Glutamatergic neuron (in vitro differentiated cells): Measurements from ENCODE around the gene UTS2B. TPM values are rescaled to one million over a fixed set of nuclear protein-coding genes. Genes with fewer than 3 reads are reported as not detected.
A peak's percentile ranks its signal among the peaks of the same experiment; 100 is the strongest.

ENCODE experiments used
- DNase-seq: peaks from one replicate; pipeline ENCODE4 v3.0.0; 2022
- H3K27ac Mint-ChIP-seq: one replicate; pipeline ENCODE4 v1.8.0; 2020; ENCODE audit warnings: mild to moderate bottlenecking, mixed read lengths, inconsistent platforms; ENCODE audit not compliant: unreplicated experiment
- H3K27me3 Mint-ChIP-seq: one replicate; pipeline ENCODE4 v1.8.0; 2020; ENCODE audit warnings: mild to moderate bottlenecking, moderate library complexity, mixed read lengths, inconsistent platforms; ENCODE audit not compliant: unreplicated experiment
- H3K36me3 Mint-ChIP-seq: one replicate; pipeline ENCODE4 v1.8.0; 2020; ENCODE audit warnings: mild to moderate bottlenecking, mixed read lengths, inconsistent platforms; ENCODE audit not compliant: unreplicated experiment
- H3K4me1 Mint-ChIP-seq: one replicate; pipeline ENCODE4 v1.8.0; 2020; ENCODE audit warnings: mild to moderate bottlenecking, low read depth, mixed read lengths, inconsistent platforms; ENCODE audit not compliant: unreplicated experiment
- H3K4me3 Mint-ChIP-seq: one replicate; pipeline ENCODE4 v1.8.0; 2020; ENCODE audit warnings: mild to moderate bottlenecking, mixed read lengths, inconsistent platforms; ENCODE audit not compliant: unreplicated experiment
- H3K9me3 Mint-ChIP-seq: one replicate; pipeline ENCODE4 v1.8.0; 2020; ENCODE audit warnings: mild to moderate bottlenecking, moderate library complexity, mixed read lengths, inconsistent platforms; ENCODE audit not compliant: unreplicated experiment
- total RNA-seq: library from RNA; stranded (reverse); fragmentation: NEBNext Ultra II Directional; extraction: Animal tissue kit (Norgen Biotek cat#: 25700); gene quantifications from one replicate; pipeline ENCODE4 v1.2.1, GENCODE V29; 2021; ENCODE audit not compliant: unreplicated experiment
- TF ChIP-seq, protein P1 (sequence below): fragments of 200-600 bp; sonication (generic); IDR thresholded peaks from one replicate; pipeline ENCODE4 v1.5.0; 2021; ENCODE audit not compliant: partially characterized antibody, unreplicated experiment

UTS2B gene
- total RNA-seq, 1 donor from 2014 or later = not detected

DNA sequence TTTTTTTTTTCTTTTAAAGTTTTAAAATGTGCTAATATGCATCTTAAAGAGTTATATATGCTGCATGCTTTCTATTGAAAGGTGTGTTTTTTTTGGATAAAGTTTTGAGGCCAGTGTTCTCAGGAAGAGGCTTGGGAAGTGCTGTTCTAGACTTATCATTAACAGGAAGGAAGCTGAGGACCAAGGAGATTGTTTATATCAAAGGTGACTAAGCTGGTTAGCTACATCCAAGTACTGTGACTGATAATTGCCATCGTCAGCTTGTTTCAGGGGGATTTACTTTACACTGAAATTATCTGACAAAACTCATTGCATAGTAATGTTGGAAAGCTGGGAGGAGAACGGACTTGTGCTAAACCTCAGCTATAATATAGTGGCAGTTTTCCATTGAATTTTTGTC lies 36.3 kb upstream of the UTS2B start:
- TF ChIP-seq, protein P1, sequence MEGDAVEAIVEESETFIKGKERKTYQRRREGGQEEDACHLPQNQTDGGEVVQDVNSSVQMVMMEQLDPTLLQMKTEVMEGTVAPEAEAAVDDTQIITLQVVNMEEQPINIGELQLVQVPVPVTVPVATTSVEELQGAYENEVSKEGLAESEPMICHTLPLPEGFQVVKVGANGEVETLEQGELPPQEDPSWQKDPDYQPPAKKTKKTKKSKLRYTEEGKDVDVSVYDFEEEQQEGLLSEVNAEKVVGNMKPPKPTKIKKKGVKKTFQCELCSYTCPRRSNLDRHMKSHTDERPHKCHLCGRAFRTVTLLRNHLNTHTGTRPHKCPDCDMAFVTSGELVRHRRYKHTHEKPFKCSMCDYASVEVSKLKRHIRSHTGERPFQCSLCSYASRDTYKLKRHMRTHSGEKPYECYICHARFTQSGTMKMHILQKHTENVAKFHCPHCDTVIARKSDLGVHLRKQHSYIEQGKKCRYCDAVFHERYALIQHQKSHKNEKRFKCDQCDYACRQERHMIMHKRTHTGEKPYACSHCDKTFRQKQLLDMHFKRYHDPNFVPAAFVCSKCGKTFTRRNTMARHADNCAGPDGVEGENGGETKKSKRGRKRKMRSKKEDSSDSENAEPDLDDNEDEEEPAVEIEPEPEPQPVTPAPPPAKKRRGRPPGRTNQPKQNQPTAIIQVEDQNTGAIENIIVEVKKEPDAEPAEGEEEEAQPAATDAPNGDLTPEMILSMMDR = no peak
- H3K4me1 Mint-ChIP-seq = peaks cover 18% of the 10 kb centered on the region
- no peak for DNase-seq
- no peak overlapping the region for H3K4me3 Mint-ChIP-seq
- no peaks in the 10 kb centered on the region for H3K9me3 Mint-ChIP-seq
- H3K36me3 Mint-ChIP-seq = no peaks in the 10 kb centered on the region
- H3K27ac Mint-ChIP-seq = no peak overlapping the region
- H3K27me3 Mint-ChIP-seq = no peaks in the 10 kb centered on the region

DNA sequence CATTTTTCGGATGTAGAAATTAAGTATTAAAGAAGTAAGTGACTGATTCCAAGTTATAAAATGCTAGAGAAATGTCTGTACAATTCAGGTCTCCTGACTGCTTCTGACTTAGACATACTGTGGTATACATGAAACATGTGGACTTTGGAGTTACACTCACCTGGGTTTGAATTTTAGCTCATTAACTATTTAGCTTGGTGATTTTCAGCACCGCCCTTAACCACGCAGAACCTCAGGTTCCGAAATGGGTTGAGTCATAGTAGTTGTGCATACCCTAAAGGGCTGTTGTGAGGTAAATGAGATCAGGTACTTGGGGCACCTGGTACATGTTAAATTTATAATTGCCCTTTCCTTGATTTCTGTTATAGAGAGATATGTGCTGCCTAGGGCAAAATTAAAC lies 32.9 kb upstream of the UTS2B start:
- Mint-ChIP-seq H3K36me3 (peaks cover 7% of the 10 kb centered on the region), H3K4me3 (no peak overlapping the region), H3K4me1 (peaks cover 20% of the 10 kb centered on the region), H3K9me3 (no peaks in the 10 kb centered on the region), H3K27ac (no peak overlapping the region), H3K27me3 (peaks cover 3% of the 10 kb centered on the region)
- DNase-seq = no peak
- TF ChIP-seq, protein P1 = no peak

DNA sequence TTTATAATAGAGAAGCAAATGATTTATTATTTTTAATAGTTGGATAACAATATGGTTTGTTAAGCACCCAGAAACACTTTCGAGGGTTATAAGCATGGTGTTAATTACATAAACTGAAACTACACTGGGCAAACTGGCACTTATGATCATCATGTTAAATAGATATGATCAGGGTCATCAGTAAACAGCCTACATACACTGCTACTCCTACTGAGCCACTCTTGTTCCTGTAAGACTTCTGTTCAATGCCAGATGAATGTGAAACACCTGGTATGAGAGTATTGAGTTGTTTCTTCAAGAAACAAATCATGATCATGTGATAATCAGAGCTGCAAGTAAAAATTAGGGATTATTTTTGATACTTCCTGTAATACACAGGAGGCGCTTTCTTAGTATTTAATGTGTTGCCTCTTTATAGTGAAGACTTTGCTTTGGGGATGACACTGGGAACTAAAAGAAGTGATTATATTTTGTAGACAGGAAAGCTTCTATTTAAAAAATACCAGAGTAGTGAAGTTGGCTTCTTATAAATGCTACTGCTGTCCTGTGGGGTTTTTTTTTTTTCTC lies 32.3 kb upstream of the UTS2B start:
- H3K27ac Mint-ChIP-seq = no peak overlapping the region
- no peak overlapping the region for H3K4me3 Mint-ChIP-seq
- TF ChIP-seq, protein P1 = no peak
- no peak for DNase-seq
- peaks cover 7% of the 10 kb centered on the region for H3K36me3 Mint-ChIP-seq
- peaks cover 17% of the 10 kb centered on the region for H3K4me1 Mint-ChIP-seq
- H3K9me3 Mint-ChIP-seq = no peaks in the 10 kb centered on the region
- peaks cover 3% of the 10 kb centered on the region for H3K27me3 Mint-ChIP-seq

DNA sequence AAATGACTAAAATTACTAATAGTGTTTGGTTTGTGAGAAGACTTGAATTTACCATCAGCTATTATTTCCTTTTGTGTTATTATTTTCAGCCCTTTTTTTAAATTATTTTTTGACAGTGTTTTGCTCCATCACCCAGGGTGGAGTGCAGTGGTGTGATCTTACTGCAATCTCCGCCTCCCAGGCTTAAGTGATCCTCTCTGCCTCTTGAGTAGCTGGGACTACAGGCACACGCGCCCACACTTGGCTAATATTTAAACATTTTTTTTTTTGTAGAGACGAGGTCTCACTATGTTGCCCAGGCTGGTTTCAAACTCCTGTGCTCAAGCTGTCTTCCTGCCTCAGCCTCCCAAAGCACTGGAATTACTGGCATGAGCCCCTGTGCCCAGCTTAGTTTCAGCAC lies 31.7 kb upstream of the UTS2B start:
- Mint-ChIP-seq H3K4me3 (no peak overlapping the region), H3K4me1 (peaks cover 18% of the 10 kb centered on the region), H3K27me3 (peaks cover 3% of the 10 kb centered on the region), H3K9me3 (no peaks in the 10 kb centered on the region), H3K27ac (peak overlapping the region; percentile 1), H3K36me3 (peaks cover 7% of the 10 kb centered on the region)
- DNase-seq = no peak
- TF ChIP-seq, protein P1 = no peak

DNA sequence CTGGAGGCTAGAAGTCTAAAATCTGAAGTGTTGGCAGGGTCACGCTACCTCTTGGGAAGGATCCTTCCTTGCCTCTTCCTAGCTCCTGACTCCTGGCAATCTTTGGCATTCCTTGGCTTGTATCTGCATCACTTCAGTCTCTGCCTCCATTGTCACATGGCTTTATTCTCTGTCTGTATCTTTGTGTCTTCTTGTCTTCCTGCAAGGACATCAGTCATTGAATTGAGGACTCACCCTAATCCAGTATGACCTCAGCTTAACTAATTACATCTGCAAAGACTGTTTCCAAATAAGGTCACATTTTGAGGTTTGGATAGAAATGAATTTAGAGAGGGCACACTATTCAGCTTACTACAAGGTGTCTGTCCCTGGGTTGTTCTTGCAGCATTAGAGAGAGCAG lies 31.1 kb upstream of the UTS2B start:
- H3K4me3 Mint-ChIP-seq = no peak overlapping the region
- H3K27ac Mint-ChIP-seq = peak overlapping the region; percentile 1
- H3K36me3 Mint-ChIP-seq = peaks cover 7% of the 10 kb centered on the region
- peaks cover 20% of the 10 kb centered on the region for H3K4me1 Mint-ChIP-seq
- DNase-seq = no peak
- no peaks in the 10 kb centered on the region for H3K9me3 Mint-ChIP-seq
- peaks cover 3% of the 10 kb centered on the region for H3K27me3 Mint-ChIP-seq
- TF ChIP-seq, protein P1 = no peak
